IPS-20b (cell line): ENCODE results near the gene IQCE.

Experiments
- H3K27ac ChIP-seq: one replicate; pipeline ENCODE4 v1.5.1; 2013; ENCODE audit warnings: low read length
- H3K27me3 ChIP-seq: 2 replicates; pipeline ENCODE4 v1.6.1; 2013; ENCODE audit warnings: mild to moderate bottlenecking, low read length, inconsistent platforms; ENCODE audit not compliant: insufficient read depth
- H3K36me3 ChIP-seq: 2 replicates; pipeline ENCODE4 v1.6.1; 2013; ENCODE audit warnings: low read depth, mild to moderate bottlenecking, inconsistent platforms, low read length, moderate library complexity; ENCODE audit not compliant: insufficient read depth
- H3K4me1 ChIP-seq: 2 replicates; pipeline ENCODE4 v1.6.1; 2013; ENCODE audit warnings: mild to moderate bottlenecking, control low read depth, inconsistent platforms, low read length, moderate library complexity; ENCODE audit not compliant: insufficient read depth
- H3K4me3 ChIP-seq: 2 replicates; pipeline ENCODE4 v1.5.1; 2013; ENCODE audit warnings: mild to moderate bottlenecking, low read length, inconsistent platforms
- H3K9ac ChIP-seq: 2 replicates; pipeline ENCODE4 v1.6.1; 2013; ENCODE audit warnings: low read depth, mild to moderate bottlenecking, inconsistent platforms, low read length, moderate library complexity
- H3K9me3 ChIP-seq: 2 replicates; pipeline ENCODE4 v1.6.1; 2013; ENCODE audit warnings: mild to moderate bottlenecking, low read depth, low read length, inconsistent platforms; ENCODE audit not compliant: insufficient read depth

The IQCE gene

DNA sequence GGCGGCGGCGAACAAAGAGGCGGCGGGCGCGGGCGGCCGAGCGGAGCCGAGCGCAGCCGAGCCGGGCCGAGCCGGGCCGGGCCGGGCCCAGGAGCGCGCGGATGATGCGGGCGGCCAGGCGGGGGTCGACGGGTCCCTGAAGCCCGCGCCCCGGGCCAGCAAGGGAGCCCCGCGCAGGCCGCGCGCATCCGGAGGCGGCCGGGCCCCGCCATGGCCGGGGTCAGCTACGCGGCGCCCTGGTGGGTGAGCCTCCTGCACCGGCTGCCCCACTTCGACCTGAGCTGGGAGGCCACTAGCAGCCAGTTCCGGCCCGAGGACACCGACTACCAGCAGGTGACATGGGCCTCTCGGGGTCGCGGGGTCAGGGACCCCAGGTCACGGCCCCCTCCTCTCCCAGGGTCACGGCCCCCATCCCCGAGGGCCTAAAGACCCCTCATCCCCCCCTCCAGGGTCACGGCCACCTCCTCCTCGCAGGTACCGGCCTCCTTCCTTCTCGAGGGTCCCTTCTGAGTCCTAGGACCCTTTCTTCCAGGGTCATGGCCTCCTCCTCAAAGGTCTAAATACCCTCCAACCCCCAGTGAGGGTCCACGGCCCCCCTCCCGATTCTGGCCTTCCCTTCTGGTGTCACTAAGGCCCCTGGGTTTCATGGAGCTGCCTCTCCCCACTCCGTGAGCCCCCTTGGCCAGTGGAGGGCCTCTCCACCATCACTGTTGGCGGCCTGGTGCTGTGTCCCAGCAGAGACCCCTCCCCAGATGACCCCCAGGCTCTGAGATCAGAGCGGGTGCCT, 73.4 kb downstream of the IQCE start, which contains the start of gene TTYH3:
Gene TTYH3, plus strand, starts transcription at position 41 of the 787 bp plus-strand sequence. Its CDS starts 170 bp downstream, at position 211.
- Histone ChIP-seq H3K9ac (peak within 1 kb of the TSS; percentile 85; the same call in 1 of the 2 replicates), H3K27me3 (no peaks in the 10 kb centered on the region), H3K4me3 (peak within 1 kb of the TSS; percentile 89), H3K9me3 (no peaks in the 10 kb centered on the region), H3K4me1 (peaks cover 5% of the 10 kb centered on the region; the same call in 1 of the 2 replicates), H3K36me3 (no peaks in the 10 kb centered on the region), H3K27ac (peak within 1 kb of the TSS; percentile 6)

DNA sequence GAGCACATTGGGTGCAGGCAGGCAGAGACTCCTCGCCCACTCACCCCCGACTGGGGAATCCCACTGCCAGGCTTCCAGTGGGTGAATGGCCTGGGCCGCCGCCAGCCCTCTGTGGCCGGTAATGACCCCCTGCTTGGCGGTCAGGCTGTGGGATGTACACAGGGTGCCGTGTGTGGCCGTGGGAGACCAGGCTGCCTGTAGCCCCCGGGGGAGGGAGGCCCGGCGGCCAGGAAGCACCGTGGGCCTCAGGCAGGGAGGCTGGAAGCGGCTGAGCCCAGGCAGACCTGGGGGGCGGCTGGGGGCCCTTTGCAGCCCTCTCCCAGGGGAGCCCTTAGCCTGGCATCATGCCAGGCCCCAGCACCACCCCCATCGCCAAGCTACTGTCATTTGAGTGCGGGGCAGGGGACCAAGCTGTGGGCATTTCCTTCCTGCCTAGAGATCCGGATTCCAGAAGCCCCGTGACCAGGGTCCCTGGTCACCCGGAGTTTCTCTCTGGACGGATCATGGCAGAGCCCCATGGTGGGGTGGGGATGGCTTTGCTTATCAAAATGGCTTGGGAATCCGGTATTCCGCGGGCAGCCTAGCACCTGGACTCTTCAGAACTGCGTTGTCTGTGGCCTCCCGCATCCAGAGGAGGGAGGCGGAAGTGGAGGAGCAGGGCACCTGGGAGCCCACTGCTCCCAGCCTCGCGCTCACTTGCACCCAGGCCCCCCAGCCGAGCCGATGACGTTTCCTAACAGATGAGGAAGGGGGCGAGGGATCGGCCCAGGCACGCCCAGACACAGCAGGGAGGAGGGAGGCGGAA, 74.2 kb downstream of the IQCE start:
- Histone ChIP-seq H3K36me3 (no peaks in the 10 kb centered on the region), H3K9ac (peak overlapping the region; percentile 85; the same call in 1 of the 2 replicates), H3K9me3 (no peaks in the 10 kb centered on the region), H3K27me3 (no peaks in the 10 kb centered on the region), H3K27ac (peak overlapping the region; percentile 6), H3K4me1 (peaks cover 5% of the 10 kb centered on the region; the same call in 1 of the 2 replicates), H3K4me3 (peak overlapping the region; percentile 89)

DNA sequence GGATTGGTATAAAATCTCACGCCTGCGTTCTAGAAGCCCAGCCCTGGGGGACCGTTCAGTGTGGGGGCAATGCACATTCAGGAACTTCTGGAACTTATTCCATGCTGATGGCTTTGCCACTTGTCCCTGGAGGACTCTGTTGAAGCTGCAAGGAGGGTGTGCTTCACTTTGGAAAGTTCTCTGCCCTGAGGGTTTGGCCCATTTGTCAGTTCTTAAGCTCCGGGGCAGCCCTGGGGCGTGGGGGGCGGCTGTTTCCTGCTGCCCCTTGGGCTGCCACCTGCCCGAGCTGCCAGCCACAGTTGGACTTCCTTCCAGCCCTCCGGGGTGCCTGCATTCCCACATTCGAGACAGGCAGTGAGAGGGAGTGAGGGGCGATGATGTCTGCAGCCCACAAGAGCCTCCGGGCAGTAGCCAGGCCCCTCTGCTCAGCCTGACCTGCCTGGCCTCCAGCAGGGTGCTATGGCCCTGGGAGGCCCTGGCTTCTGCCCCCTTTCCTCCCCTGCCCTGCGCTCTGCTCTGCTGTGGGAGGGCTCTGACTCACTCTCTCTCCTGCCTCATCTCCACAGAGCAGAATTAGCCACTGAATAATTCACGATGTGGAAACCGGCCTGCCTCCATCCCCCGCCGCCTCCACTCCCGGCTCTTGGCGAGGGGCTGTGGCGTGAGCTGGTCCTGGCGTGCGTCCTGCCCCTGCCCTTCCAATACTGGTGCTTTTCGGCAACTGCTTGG, 74.9 kb downstream of the IQCE start:
- H3K27ac ChIP-seq = no peak overlapping the region
- no peaks in the 10 kb centered on the region for H3K9me3 ChIP-seq
- H3K9ac ChIP-seq = peak overlapping the region; percentile 85; the same call in 1 of the 2 replicates
- H3K4me1 ChIP-seq = peaks cover 5% of the 10 kb centered on the region; the same call in 1 of the 2 replicates
- no peaks in the 10 kb centered on the region for H3K27me3 ChIP-seq
- peak overlapping the region; percentile 89; the same call in 1 of the 2 replicates for H3K4me3 ChIP-seq
- H3K36me3 ChIP-seq = no peaks in the 10 kb centered on the region

DNA sequence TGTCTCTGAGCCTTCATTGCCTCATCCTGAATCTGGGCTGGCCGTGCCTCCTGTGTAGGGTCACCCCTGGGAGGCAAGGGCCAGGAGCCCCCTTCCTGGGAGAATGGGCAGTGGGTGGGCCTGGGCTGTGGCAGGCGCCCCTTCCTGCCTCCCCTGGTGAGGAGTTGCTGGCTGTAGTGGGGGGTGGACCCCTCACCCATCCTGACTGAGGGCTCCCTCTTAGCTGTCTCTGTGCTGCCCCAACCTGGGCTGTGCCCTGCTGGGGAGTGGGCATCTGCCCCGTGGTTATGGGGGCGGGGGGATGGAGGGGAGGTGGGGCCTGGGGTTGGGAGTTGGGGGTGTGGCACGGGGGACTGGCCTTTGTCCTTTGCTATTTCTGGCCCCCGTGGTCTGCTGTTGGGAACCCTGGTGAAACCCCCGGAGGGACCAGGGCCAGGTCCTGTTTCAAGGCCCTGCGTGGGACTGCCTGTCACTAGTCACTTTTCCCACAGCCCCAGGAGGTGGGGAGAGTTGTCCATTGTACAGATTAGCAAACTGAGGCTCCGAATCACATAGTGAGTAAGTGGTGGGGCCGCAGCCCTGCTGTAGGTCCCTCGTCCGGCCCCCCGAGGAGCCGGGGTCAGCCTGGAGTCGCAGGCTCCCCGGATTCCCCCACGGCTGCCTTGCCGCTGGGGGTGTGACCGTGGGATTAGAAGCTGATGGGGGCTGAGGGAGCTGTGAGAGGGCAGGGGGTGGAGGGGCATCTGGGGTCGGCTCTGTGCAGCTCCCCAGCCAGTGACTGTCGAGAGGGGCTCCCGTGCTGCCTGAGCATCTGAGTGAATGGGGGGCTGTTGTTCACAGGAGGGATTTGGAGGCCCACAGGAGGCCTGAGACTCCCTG, 75.7 kb downstream of the IQCE start:
- H3K4me1 ChIP-seq = peaks cover 5% of the 10 kb centered on the region; the same call in 1 of the 2 replicates
- H3K9ac ChIP-seq = peak overlapping the region; percentile 85; the same call in 1 of the 2 replicates
- H3K36me3 ChIP-seq = no peaks in the 10 kb centered on the region
- H3K9me3 ChIP-seq = no peaks in the 10 kb centered on the region
- no peaks in the 10 kb centered on the region for H3K27me3 ChIP-seq
- H3K27ac ChIP-seq = no peak overlapping the region
- peak overlapping the region; percentile 89; the same call in 1 of the 2 replicates for H3K4me3 ChIP-seq

- no peak overlapping the region for H3K4me3 ChIP-seq
- no peaks in the 10 kb centered on the region for H3K27me3 ChIP-seq
- no peak overlapping the region for H3K9ac ChIP-seq
- no peak overlapping the region for H3K27ac ChIP-seq
- no peaks in the 10 kb centered on the region for H3K36me3 ChIP-seq
- H3K9me3 ChIP-seq = no peaks in the 10 kb centered on the region
- H3K4me1 ChIP-seq = peaks cover 5% of the 10 kb centered on the region; the same call in 1 of the 2 replicates
Observed at GRCh38 chr7:2635148-2635668, 76.4 kb downstream of the IQCE start.

GRCh38 chr7:2635810-2636701, 77.3 kb downstream of the IQCE start:
- H3K27ac ChIP-seq = no peak overlapping the region
- no peaks in the 10 kb centered on the region for H3K9me3 ChIP-seq
- H3K4me3 ChIP-seq = no peak overlapping the region
- H3K27me3 ChIP-seq = no peaks in the 10 kb centered on the region
- no peaks in the 10 kb centered on the region for H3K36me3 ChIP-seq
- H3K4me1 ChIP-seq = peaks cover 5% of the 10 kb centered on the region; the same call in 1 of the 2 replicates
- no peak overlapping the region for H3K9ac ChIP-seq

- H3K4me3 ChIP-seq = no peak overlapping the region
- H3K27me3 ChIP-seq = no peaks in the 10 kb centered on the region
- H3K9ac ChIP-seq = no peak overlapping the region
- H3K4me1 ChIP-seq = peaks cover 8% of the 10 kb centered on the region; the same call in 1 of the 2 replicates
- H3K36me3 ChIP-seq = no peaks in the 10 kb centered on the region
- no peaks in the 10 kb centered on the region for H3K9me3 ChIP-seq
- no peak overlapping the region for H3K27ac ChIP-seq
Observed at GRCh38 chr7:2637066-2637471, 78.3 kb downstream of the IQCE start.

GRCh38 chr7:2637505-2638223, 78.9 kb downstream of the IQCE start:
- Histone ChIP-seq H3K27me3 (no peaks in the 10 kb centered on the region), H3K4me1 (peaks cover 8% of the 10 kb centered on the region; the same call in 1 of the 2 replicates), H3K9me3 (no peaks in the 10 kb centered on the region), H3K9ac (no peak overlapping the region), H3K36me3 (no peaks in the 10 kb centered on the region), H3K27ac (no peak overlapping the region), H3K4me3 (no peak overlapping the region)

DNA sequence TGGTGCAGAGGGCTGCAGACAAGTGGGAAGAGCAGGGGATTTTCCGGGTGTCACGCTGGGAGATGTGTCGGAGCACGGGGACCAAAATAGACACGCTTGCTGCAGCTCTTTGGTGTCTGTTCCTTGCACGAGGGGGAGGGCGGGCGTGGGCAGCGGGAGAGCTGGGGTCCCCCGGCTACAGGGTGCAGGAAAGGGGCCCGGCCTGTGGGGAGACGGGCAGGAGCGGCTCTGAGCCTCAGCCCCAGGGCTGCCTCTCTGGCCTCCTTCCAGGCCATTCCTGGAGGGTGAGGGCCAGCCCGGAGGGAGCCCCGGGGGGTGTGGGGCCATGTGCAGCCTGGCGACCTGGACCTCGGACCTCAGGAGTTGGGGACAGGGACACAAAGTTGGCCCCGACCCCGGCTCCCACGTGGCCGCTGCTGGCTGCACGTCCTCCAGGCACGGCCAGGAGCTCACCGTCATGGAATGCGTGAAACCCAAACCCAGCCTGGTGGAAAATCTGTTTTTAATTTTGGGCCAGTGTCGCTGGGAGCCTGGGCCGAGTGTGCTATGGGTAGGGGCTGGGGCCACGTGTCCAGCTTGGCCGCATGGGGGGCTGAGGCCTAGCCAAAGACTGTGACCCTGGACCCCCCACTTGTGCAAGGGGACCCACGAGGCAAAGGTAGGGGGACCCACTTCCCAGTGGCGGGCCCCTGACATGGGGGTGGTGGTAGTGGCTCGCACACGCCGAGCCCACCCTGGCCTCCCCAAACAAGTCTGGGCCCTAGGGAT, 79.6 kb downstream of the IQCE start:
- no peaks in the 10 kb centered on the region for H3K27me3 ChIP-seq
- no peak overlapping the region for H3K9ac ChIP-seq
- no peak overlapping the region for H3K4me3 ChIP-seq

More for the DNA sequence above, 79.6 kb downstream of the IQCE start:
- Histone ChIP-seq H3K27ac (no peak overlapping the region), H3K36me3 (no peaks in the 10 kb centered on the region), H3K4me1 (peaks cover 8% of the 10 kb centered on the region; the same call in 1 of the 2 replicates), H3K9me3 (no peaks in the 10 kb centered on the region)
